ENCODE measurements around the gene DPP10.

GRCh38 chr2:114962532-114962931, 520.1 kb downstream of the DPP10 start:
- TF ChIP-seq CTCF (conservative IDR thresholded peaks at IDR 0.05) (no peak), ZFX (IDR thresholded peaks at IDR 0.05) (no peak)

Measured in C4-2B (cell line).